Measurements from ENCODE around the gene TBL2. TPM values are rescaled to one million over a fixed set of nuclear protein-coding genes. Genes with fewer than 3 reads are reported as not detected.

The TBL2 gene
- total and polyA plus RNA-seq, 10 donors, result 8.1 to 31.2 (median 24.9) TPM

GRCh38 chr7:73595358-73595757 lies 17.0 kb upstream of the TBL2 start:
- H3K4me3 ChIP-seq, result no peak overlapping the region
- TF ChIP-seq CTCF (IDR thresholded peaks at IDR 0.05 in 8 of 11, conservative IDR thresholded peaks at IDR 0.05 in 3 of 11), result no peak
- no peak for TF ChIP-seq POLR2A (IDR thresholded peaks at IDR 0.05)
- intact Hi-C loops (cut with DNase I; ENCODE audit: low total_unique reads), result no loop called here
- no peaks in the 10 kb centered on the region for H3K4me1 ChIP-seq
- H3K9me3 ChIP-seq, result no peaks in the 10 kb centered on the region
- DNase-seq, result no peak
- H3K27ac ChIP-seq, result no peak overlapping the region
- peaks cover 0 to 45% (median 0%) of the 10 kb centered on the region in 7 donors for H3K27me3 ChIP-seq (replicated peaks in 1 of 7)
- H3K36me3 ChIP-seq, result no peaks in the 10 kb centered on the region
- WGBS, 5 donors, result 38 to 90% (median 88%) methylated on average over 1 to 9 of the region's 9 CpGs

- Histone ChIP-seq H3K27ac (no peak overlapping the region), H3K4me1 (no peaks in the 10 kb centered on the region), H3K4me3 (no peak overlapping the region), H3K27me3 (replicated peaks in 1 of 7) (peaks cover 0 to 31% (median 0%) of the 10 kb centered on the region in 7 donors), H3K36me3 (no peaks in the 10 kb centered on the region), H3K9me3 (no peaks in the 10 kb centered on the region)
- 70 to 78% (median 73%) methylated on average over 9 to 14 of the region's 14 CpGs for WGBS, 5 donors
- no peak for DNase-seq
- intact Hi-C loops (cut with DNase I; ENCODE audit: low total_unique reads), result no loop called here
- TF ChIP-seq POLR2AphosphoS5 (IDR thresholded peaks at IDR 0.05), result no peak
- TF ChIP-seq CTCF (IDR thresholded peaks at IDR 0.05 in 8 of 11, conservative IDR thresholded peaks at IDR 0.05 in 3 of 11), result no peak
- no peak for TF ChIP-seq POLR2A (IDR thresholded peaks at IDR 0.05)
These were observed 15.0 kb upstream of the TBL2 start for GRCh38 chr7:73593207-73594045.

GRCh38 chr7:73586911-73587310 lies 8.5 kb upstream of the TBL2 start:
- no peaks in the 10 kb centered on the region for H3K9me3 ChIP-seq
- H3K27ac ChIP-seq, result peak overlapping the region in 3 of 8 donors; percentile 4 to 62 (median 56)
- no peaks in the 10 kb centered on the region for H3K27me3 ChIP-seq (replicated peaks in 1 of 7)
- no peak for TF ChIP-seq POLR2A (IDR thresholded peaks at IDR 0.05)
- TF ChIP-seq CTCF (IDR thresholded peaks at IDR 0.05 in 8 of 11, conservative IDR thresholded peaks at IDR 0.05 in 3 of 11), result no peak
- no peak for TF ChIP-seq POLR2AphosphoS5 (IDR thresholded peaks at IDR 0.05)
- intact Hi-C loops (cut with DNase I; ENCODE audit: low total_unique reads), result no loop called here
- DNase-seq, result peak; percentile 58
- H3K4me1 ChIP-seq, result peaks cover 0 to 29% (median 16%) of the 10 kb centered on the region in 6 donors
- no peaks in the 10 kb centered on the region for H3K36me3 ChIP-seq
- 92 to 96% (median 94%) methylated on average over 12 of the region's 12 CpGs for WGBS, 5 donors
- no peak overlapping the region for H3K4me3 ChIP-seq

GRCh38 chr7:73585196-73585595 lies 6.8 kb upstream of the TBL2 start:
- Histone ChIP-seq H3K27me3 (replicated peaks in 1 of 7) (no peaks in the 10 kb centered on the region), H3K27ac (no peak overlapping the region), H3K4me3 (no peak overlapping the region), H3K9me3 (no peaks in the 10 kb centered on the region), H3K36me3 (no peaks in the 10 kb centered on the region), H3K4me1 (peaks cover 0 to 45% (median 23%) of the 10 kb centered on the region in 6 donors)
- DNase-seq, result peak; percentile 7
- 74 to 86% (median 77%) methylated on average over 2 of the region's 2 CpGs for WGBS, 5 donors
- intact Hi-C loops (cut with DNase I; ENCODE audit: low total_unique reads), result no loop called here
- TF ChIP-seq CTCF (IDR thresholded peaks at IDR 0.05 in 8 of 11, conservative IDR thresholded peaks at IDR 0.05 in 3 of 11), result no peak
- no peak for TF ChIP-seq POLR2A (IDR thresholded peaks at IDR 0.05)
- TF ChIP-seq POLR2AphosphoS5 (IDR thresholded peaks at IDR 0.05), result no peak

Data from spleen (tissue), 11 donors.